Esophagus squamous epithelium (tissue), 4 donors: ENCODE data around the gene CDH18.

ENCODE experiments used
- CTCF ChIP-seq, 6 experiments: fragments of 450-650 bp in 4 of 6; fragments of 200-600 bp in 2 of 6; sonication (generic) in 2 of 6; IDR thresholded peaks; one replicate each; pipeline ENCODE4 v1.5.1; 2016 to 2019; ENCODE audit warnings: antibody characterized with exemption in 6 of 6, mild to moderate bottlenecking in 4 of 6, moderate library complexity in 4 of 6
- POLR2A ChIP-seq, 4 donors: fragments of 450-650 bp; IDR thresholded peaks; one replicate each; pipeline ENCODE4 v1.6.1; 2017; ENCODE audit warnings: antibody characterized with exemption in 4 of 4, mild to moderate bottlenecking in 4 of 4, moderate library complexity in 3 of 4

DNA sequence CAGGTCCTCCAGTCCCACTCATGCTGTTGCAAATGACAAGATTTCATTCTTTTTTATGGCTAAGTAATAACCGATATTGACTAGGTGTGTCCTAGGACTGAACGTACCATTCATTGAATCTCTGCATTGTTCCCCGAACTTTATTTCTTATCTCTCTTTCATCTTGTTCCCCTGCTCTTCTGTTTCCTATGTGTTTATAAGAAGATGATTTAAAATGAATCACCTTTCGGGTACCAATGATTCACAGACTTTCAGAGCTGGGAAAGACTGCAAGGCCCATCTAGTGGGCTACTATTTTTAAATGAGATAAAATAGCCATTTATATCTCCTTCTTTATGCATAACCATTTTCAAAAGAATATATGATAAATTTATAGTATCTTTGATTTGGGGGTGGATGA, 133.0 kb downstream of the CDH18 start:
- no peak for TF ChIP-seq CTCF (IDR thresholded peaks at IDR 0.05)
- no peak for TF ChIP-seq POLR2A (IDR thresholded peaks at IDR 0.05)
